22Rv1 (cell line): ENCODE data around the gene BSPH1.

Source experiments
- CTCF ChIP-seq: fragments of 450-650 bp; IDR thresholded peaks from 2 replicates; pipeline ENCODE4 v1.5.1; 2017; ENCODE audit warnings: mild to moderate bottlenecking
- ZFX ChIP-seq: fragments of 450-650 bp; IDR thresholded peaks from 2 replicates; pipeline ENCODE4 v1.6.1; 2017; ENCODE audit warnings: antibody characterized with exemption, borderline replicate concordance

GRCh38 chr19:47992070-47992469 lies at the start of gene BSPH1:
- TF ChIP-seq CTCF (no peak), ZFX (no peak)
